ENCODE measurements around the gene IL1R2. TPM values are rescaled to one million over a fixed set of nuclear protein-coding genes. Genes with fewer than 3 reads are reported as not detected.

The IL1R2 gene
- total RNA-seq, 4 donors from 2014 or later = 2.9 to 8.2 (median 4.9) TPM

- no peak overlapping the region for H3K27ac ChIP-seq
- no peaks in the 10 kb centered on the region for H3K4me1 ChIP-seq
Measured at GRCh38 chr2:101985793-101986164, 6.0 kb upstream of the IL1R2 start.

GRCh38 chr2:101986376-101986775 is 5.4 kb upstream of the IL1R2 start:
- intact Hi-C loops (cut with DNase I; ENCODE audit: low total_unique reads) = no loop called here
- Histone ChIP-seq H3K9me3 (no peaks in the 10 kb centered on the region), H3K36me3 (no peaks in the 10 kb centered on the region), H3K4me1 (no peaks in the 10 kb centered on the region), H3K27ac (no peak overlapping the region), H3K4me3 (no peak overlapping the region), H3K27me3 (no peaks in the 10 kb centered on the region)
- TF ChIP-seq POLR2A (IDR thresholded peaks at IDR 0.05) = no peak
- TF ChIP-seq CTCF (IDR thresholded peaks at IDR 0.05) = no peak
- DNase-seq = no peak

More at GRCh38 chr2:101985793-101986164, 6.0 kb upstream of the IL1R2 start:
- Histone ChIP-seq H3K27me3 (no peaks in the 10 kb centered on the region), H3K9me3 (no peaks in the 10 kb centered on the region), H3K36me3 (no peaks in the 10 kb centered on the region), H3K4me3 (no peak overlapping the region)
- DNase-seq = no peak
- TF ChIP-seq CTCF (IDR thresholded peaks at IDR 0.05) (no peak), POLR2A (IDR thresholded peaks at IDR 0.05) (no peak)
- intact Hi-C loops (cut with DNase I; ENCODE audit: low total_unique reads) = no loop called here

GRCh38 chr2:101986804-101987740 is 4.7 kb upstream of the IL1R2 start:
- no peaks in the 10 kb centered on the region for H3K9me3 ChIP-seq
- no peak overlapping the region for H3K4me3 ChIP-seq
- H3K27ac ChIP-seq = no peak overlapping the region
- H3K27me3 ChIP-seq = no peaks in the 10 kb centered on the region
- H3K4me1 ChIP-seq = no peaks in the 10 kb centered on the region
- intact Hi-C loops (cut with DNase I; ENCODE audit: low total_unique reads) = no loop called here
- H3K36me3 ChIP-seq = no peaks in the 10 kb centered on the region
- DNase-seq = no peak
- TF ChIP-seq POLR2A (IDR thresholded peaks at IDR 0.05) = no peak
- TF ChIP-seq CTCF (IDR thresholded peaks at IDR 0.05) = no peak

- DNase-seq = no peak
- Histone ChIP-seq H3K36me3 (no peaks in the 10 kb centered on the region), H3K27me3 (no peaks in the 10 kb centered on the region), H3K4me3 (no peak overlapping the region), H3K27ac (no peak overlapping the region), H3K9me3 (no peaks in the 10 kb centered on the region), H3K4me1 (no peaks in the 10 kb centered on the region)
- TF ChIP-seq POLR2A (IDR thresholded peaks at IDR 0.05) (no peak), CTCF (IDR thresholded peaks at IDR 0.05) (no peak)
- intact Hi-C loops (cut with DNase I; ENCODE audit: low total_unique reads) = no loop called here
Measured at GRCh38 chr2:101987832-101988231, 3.9 kb upstream of the IL1R2 start.

GRCh38 chr2:101988541-101988940 is 3.2 kb upstream of the IL1R2 start:
- intact Hi-C loops (cut with DNase I; ENCODE audit: low total_unique reads) = no loop called here
- no peak overlapping the region for H3K27ac ChIP-seq
- no peaks in the 10 kb centered on the region for H3K9me3 ChIP-seq
- no peaks in the 10 kb centered on the region for H3K36me3 ChIP-seq
- TF ChIP-seq CTCF (IDR thresholded peaks at IDR 0.05) = no peak
- no peak for TF ChIP-seq POLR2A (IDR thresholded peaks at IDR 0.05)
- no peaks in the 10 kb centered on the region for H3K4me1 ChIP-seq
- H3K4me3 ChIP-seq = no peak overlapping the region
- H3K27me3 ChIP-seq = no peaks in the 10 kb centered on the region
- DNase-seq = no peak
